Skeletal muscle cell (primary cell): ENCODE measurements around the gene OPCML.

Experiments used
- DNase-seq: peaks from one replicate; pipeline ENCODE4 v3.0.0-alpha.2; 2010; ENCODE audit warnings: low read depth
- H3K4me3 ChIP-seq: 2 replicates; pipeline ENCODE4 v1.5.1; 2011; ENCODE audit warnings: low read depth, mild to moderate bottlenecking, control low read depth, low read length, moderate library complexity

The OPCML gene

DNA sequence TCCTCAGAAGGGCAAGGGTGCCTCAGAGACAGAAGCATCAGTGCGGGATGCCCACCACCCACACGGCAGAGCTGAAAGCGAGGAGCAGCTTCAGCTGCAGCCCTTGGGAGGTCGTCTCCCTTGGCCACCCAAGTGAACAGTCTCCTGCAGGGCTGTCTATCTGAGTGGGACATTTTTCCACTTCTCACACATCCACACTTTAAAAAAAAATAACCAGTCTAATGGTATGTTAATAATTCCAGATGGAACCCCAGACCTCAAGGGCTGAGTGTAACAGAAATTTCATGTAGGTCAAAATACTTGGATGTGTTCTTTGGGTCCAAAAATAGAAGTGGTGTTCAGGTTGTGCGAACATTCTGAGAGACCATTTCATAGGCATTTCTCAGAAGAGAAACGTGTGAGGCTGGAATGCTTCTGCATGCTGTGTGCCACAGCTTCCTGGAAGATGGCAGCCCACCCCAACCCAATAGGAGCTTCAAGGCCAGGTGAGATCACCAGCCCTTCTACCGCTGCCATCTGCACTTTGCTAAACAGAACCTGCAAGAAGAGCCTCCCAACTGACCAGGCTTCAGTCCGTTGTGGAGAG, 623.2 kb downstream of the OPCML start:
- DNase-seq, result no peak
- H3K4me3 ChIP-seq, result no peak overlapping the region

DNA sequence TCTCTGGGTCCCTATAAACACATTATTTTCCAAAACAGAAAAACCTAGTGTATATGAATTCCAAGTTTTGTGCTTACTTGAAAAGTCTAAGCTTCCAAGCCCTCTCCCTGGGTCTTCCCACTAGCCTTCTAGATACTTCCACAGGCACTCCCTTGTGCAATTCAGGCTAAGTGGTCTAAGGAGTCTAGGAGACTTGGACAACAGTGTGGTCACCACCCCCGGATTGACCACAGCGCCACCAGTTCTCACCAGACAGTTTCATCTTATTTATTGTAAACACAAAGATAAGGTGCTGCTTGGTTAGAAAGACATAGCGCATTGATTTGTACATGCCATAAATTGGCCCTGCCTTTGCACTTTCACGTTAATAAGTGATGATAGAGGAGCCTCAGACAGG, 623.9 kb downstream of the OPCML start:
- no peak overlapping the region for H3K4me3 ChIP-seq
- no peak for DNase-seq

DNA sequence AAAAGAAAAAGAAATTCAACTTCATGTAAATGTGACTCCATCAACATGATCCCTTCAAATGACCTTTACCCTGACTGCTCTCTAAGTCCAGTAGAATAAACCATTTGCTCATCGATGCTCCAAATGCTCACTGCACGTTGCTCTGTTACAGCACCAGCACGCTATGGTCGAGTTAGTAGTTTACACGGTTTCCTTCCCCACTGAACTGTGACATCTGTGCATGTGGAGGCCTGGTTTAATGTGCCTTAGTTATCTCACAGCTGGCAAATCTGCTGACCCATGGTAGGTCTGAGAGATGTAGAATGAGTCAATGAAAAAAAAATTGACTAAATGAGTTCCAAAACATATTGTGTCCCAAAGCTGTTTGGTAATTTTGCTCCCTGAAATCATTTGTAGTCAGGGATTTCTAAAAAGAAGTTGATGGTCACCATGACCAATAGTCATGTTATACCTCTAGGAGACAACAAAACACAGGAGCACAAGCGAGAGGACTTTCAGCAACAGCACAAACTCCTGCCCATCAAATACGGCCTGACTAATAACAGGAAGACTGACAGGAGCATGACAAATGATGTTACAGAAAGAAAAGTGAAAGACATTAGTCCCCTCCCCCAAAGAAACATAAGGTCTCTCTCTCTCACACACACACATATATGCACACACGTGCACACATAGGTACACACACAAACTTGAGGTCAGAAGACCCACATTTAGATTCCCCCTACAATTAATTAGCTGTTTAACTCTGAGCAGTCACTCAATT, 624.5 kb downstream of the OPCML start:
- DNase-seq, result no peak
- no peak overlapping the region for H3K4me3 ChIP-seq

DNA sequence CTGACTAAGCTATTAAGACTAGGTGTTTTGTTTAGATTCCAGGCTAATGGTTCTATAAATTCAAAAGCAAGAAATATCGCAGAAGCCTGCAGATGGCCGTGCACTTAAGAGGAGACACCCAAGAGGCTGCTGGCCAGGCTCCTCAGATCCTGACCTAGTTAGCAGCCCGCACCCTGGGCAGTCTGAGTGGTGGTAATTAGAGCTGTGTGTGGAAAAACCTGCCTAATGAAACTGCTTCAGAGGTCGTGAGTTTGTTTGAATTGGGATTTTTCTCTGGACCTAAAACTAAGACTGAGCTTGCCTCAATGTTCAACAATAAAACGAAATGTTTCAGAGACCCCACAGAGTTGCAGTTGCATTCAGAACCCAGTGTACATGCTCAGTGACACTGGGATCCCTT, 627.7 kb downstream of the OPCML start:
- DNase-seq, result no peak
- no peak overlapping the region for H3K4me3 ChIP-seq

DNA sequence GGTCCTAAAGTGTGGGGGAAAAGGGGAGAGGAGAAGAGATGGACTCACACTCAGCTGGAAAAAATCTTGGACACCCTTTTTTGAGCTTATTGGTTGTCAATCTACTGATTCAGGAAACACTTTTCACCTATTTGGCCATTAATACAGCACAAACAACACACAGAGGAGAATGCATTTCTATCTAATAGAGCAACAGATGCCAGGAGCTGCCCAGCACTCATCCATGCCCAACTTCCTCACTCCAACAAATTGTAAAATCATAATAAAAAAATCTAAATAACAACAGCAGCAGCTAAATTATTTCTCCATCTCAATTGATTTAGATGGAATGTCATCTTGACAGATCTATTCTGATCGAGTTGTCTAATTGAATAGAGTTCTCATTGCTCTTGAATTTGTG, 628.2 kb downstream of the OPCML start:
- no peak overlapping the region for H3K4me3 ChIP-seq
- DNase-seq, result no peak

DNA sequence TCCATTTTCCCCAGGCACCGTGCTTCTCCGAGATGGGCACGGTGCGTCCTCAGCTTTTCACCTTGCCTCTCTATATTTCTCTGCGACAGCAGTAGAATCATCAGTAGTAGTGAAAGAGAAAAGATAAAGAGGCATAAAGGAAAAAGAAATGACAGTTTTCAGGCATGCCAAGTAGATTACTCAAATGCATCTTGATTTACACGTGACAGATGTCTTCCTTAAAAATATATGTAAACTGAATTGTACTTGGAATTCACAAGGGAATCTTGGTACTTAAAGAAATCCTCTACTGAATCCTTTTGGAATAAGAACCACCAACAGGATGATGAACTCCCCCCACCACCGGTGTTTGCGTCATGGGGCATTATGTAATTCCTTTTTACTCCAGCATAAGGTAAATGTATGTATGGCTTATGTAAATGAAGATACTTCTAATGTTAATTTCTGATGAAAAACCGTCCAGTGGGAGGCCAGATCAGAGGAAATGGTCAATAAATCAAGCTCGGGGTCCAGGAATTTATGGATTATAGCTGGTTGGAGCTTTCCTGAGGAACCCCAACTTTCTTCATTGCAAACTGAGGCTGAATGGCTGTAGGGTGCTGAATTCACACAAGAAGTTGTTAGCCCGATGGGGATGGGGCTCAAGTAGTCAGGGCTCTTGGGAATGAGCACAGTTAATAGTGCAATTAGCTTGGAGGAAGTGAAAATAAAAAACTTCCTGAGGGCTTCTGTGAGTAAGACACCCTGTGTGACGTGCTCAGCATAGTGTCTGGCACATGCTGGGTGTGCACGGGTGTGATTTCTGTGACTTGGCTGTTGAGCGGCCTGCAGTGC, 630.4 kb downstream of the OPCML start:
- H3K4me3 ChIP-seq, result no peak overlapping the region
- DNase-seq, result no peak

DNA sequence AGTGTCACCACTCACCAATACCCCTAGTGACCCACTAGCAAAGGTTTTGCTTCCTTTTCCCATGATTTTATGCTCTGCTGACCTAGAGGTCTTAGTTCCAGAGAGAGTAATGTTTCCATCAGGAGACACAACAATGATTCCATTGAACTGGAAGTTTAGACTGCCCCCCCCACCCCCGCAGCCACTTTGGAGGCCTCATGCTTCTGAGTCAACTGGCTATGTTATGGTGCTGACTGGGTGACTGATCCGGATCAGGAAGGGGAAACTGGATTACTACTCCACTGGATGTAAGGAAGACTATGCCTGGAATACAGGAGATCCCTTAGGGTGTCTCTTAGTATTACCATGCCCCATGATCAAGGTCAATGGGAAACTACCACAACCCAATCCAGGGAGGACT, 633.6 kb downstream of the OPCML start:
- no peak for DNase-seq
- H3K4me3 ChIP-seq, result no peak overlapping the region

DNA sequence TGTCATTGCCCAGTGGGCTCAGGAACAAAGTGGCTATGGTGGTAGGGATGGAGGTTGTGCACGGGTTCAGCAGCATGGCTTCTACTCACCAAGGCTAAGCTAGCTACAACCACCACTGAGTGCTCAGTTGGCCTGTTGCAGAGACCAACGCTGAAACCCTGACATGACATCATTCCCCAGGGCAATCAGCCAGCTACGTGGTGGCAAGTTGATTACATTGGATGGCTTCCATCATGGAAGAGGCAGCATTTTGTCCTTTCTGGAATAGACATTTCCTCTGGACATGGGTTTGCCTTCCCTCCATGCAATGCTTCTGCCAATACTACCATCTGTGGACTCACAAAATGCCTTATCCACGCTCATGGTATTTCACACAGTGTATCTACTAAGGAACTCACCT, 634.3 kb downstream of the OPCML start:
- peak; percentile 52 for DNase-seq

DNA sequence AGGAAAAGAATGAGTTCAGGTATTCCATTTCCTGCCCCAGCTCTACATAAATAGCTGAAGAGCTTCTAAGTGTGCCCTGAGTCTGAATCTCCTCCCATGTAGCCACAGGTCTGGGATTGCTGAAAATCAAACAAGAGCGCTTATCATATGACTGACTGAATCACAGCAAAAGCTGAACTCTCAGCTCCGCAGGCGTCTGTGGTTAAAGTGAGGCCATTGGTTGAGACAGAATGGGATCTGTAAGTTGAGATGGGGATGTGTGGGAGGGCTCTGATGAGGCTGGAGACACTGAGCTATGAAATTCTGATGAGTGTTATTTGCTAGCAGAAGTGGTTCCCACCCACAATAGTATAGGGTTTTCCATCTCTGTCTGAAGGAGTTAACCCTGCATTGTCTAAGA, 637.0 kb downstream of the OPCML start:
- DNase-seq, result peak; percentile 56
- no peak overlapping the region for H3K4me3 ChIP-seq

More for the DNA sequence above, 634.3 kb downstream of the OPCML start:
- no peak overlapping the region for H3K4me3 ChIP-seq

DNA sequence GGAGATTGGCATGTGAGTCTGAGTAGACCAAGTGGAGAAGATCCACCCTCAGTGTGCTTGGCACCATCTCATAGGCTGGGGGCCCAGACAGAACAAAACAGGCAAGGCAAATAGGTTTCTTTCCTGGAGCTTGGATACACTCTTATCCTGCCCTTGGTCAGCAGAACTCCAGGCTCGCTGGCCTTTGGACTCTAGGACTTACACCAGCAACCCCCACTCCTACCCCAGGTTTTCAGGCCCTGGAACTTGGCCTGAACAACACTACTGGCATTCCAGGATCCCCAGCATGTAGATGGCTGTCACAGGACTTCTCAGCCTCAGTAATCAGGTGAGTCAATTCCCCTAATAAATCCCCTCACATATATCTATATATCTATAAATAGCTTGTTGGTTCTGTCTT, 637.7 kb downstream of the OPCML start:
- no peak overlapping the region for H3K4me3 ChIP-seq
- no peak for DNase-seq

DNA sequence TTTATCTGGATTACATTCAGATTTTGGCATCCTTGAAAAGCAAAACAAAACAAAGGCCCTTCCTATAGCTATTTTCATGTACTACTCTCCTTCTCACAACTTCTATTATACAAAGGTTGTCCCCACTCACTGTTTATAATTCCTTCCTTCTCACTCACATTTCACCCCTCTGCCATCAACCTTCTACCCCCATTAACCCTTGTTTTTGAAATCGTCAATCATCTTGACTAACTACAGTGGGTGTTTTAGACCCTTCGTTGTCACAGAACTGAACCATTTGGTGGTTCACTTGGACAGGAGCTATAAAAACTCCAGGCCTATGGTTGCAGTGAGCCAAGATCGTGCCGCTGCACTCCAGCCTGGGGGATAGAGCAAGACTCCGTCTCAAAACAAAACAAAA, 639.4 kb downstream of the OPCML start:
- DNase-seq, result no peak

DNA sequence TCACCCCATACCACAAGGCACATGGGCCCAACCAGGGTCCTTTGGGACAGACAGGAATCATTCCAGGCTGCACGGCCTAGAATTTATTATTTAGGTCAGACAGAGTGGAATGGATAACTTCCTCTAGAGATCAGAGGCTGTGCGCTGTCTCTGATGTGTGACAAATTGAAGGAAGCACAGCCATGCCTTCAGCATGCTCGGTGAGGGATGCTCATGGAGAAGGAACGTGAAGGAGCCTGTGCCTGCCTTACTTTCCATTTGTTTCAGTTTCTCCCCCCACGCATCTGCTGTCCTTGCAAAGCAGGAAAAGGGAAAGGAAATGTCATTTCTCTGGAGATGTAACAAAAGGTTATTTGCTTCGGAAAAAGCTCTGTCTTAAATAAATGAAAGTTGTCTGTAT, 644.1 kb downstream of the OPCML start:
- DNase-seq, result no peak
- H3K4me3 ChIP-seq, result no peak overlapping the region

More for the DNA sequence above, 639.4 kb downstream of the OPCML start:
- no peak overlapping the region for H3K4me3 ChIP-seq

DNA sequence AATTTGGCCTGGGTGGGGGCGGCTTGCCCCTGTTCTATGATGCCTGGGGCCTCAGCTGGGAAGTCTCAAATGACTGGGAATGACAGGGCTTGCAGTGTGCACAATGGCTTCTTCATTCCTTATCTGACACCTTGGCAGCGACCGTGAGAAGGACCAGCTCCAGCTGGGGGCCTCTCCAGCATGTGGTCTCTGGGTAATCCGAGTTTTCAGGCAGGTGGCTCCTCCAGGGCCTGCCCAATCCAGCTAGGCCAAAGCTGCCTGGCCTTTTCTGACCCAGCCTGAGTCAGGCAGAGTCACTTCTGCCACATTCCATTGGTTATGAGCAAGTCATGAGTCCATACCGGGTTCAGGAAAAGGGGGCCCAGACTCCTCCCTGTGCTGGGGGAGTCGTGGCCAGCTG, 646.0 kb downstream of the OPCML start:
- peak; percentile 38 for DNase-seq
- H3K4me3 ChIP-seq, result no peak overlapping the region

DNA sequence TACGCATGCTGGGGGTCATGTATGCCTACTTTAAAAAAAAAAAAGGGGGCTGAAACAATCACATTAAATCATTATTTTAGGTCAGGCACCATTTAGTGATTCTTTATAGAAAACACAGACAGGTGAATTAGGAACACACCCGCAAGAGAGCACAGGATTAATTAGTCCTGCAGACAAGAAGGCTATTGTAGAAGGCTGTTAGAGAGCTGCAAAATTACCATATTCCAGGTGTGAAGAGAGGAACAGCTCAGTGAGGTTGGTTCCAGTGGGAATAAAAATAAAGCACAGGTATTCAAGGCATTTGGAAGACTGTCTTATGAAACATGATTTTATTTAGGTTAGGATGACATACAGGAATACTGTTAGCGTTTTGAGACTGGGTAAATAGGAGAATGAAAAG, 649.1 kb downstream of the OPCML start:
- no peak for DNase-seq
- no peak overlapping the region for H3K4me3 ChIP-seq

DNA sequence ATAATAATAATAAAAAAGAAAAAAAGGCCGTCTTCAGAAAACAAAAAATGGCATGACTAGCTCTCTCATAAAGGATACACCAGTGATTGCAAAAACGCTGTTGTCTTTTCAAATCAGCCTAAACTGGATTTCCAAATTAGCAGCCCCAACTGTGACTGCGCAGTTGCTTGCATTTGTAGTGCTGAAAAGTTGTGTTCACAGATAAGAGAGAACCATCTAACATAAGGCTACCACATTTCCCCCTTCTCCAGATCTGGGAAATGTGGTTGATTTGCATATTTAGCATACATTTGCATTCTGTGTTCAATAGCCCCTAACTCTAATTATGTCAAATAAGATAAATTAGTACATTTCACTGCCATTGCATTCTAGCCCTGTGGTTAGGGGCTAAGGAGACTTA, 650.7 kb downstream of the OPCML start:
- no peak overlapping the region for H3K4me3 ChIP-seq
- no peak for DNase-seq

DNA sequence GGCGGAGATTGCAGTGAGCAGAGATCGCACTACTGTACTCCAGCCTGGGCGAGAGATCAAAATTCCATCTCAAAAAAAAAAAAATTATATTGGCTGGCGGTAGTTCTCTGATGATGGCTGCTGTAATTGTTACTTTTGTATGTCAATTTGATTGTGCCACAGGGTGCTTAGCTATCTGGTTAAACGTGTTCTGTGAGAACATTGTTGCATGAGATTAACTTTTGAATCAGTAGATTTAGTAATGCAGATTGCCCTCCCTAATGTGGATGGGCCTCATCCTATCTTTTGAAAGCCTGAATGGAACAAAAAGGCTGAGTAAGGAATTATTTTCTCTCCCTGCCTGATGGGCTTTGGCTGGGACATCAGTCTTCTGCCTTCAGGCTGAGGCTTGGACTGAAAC, 654.2 kb downstream of the OPCML start:
- DNase-seq, result no peak
- no peak overlapping the region for H3K4me3 ChIP-seq

DNA sequence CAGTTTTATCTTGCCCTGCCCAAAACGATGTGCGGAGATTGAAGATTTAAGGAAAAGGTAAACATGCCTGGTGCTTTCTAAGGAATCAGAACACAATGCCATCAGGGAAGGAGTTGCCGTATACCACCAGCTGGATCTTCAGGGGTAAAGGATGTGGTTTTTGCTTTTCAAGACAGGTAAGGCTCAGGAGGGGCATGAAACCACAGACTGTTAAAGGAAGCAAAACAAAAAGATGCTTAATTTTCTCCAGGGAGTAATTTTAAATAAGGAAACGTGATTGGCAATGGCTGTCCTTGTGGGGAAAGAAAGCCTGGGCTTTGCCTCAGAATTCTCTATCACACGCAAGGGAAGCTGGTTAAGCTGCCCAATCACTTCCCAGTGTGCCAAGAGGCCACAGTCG, 655.6 kb downstream of the OPCML start:
- H3K4me3 ChIP-seq, result no peak overlapping the region
- no peak for DNase-seq

DNA sequence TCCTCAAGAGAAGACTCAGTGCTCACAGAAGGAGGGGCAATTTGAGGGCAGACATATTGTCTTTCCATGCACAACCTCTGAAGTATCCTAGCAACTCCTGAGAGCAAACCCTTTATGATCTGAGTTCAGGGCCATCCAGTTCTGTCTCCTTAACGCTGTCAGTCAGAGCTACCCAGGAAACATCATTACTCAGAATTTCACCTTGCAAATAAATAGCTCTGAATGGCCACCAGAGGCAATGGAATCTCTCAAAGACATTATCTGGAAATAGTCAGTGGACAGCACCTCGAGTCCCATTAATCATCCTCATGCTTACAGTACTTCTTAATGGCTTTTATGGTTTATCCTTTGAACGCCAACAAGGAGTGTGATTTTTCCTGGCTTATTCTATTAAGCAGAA, 656.1 kb downstream of the OPCML start:
- no peak for DNase-seq
- no peak overlapping the region for H3K4me3 ChIP-seq

DNA sequence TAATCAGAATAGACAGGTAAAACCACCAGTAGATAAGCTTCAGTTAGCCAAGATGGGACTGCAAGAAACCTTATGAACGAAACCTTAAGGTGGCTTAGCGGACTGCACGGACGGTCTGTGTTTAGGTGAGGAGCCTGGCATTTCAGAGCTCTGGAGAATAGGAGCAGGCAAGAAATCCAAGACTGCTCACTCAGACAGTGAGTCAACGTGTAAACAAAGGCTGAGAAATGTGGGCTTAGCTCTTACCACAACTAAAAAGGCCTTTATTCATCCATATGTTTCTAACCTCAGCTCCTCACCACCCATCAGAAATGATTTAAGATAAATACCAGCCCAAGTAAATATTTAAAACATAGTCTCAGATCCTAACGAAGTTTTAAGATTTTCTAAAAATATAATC, 657.7 kb downstream of the OPCML start:
- DNase-seq, result peak; percentile 52
- H3K4me3 ChIP-seq, result no peak overlapping the region

DNA sequence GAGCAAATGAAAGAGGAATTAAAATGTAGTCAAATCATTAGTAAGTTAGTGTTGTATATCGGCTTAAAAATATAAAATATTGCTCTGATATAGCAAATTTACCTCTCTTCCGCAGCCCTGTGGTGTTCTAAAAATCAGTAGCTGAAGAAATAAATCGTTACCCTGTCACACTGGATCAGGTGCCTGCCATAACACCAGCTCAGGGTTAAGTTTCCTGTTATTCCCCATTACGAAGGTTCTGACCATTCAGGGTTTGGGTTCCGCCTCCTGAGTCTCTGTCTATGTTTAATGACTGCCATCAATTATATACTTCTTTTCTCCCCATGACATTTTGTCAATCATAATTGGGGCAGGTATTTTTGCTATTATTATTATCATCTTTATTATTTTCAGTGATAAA, 658.5 kb downstream of the OPCML start:
- H3K4me3 ChIP-seq, result no peak overlapping the region
- no peak for DNase-seq

DNA sequence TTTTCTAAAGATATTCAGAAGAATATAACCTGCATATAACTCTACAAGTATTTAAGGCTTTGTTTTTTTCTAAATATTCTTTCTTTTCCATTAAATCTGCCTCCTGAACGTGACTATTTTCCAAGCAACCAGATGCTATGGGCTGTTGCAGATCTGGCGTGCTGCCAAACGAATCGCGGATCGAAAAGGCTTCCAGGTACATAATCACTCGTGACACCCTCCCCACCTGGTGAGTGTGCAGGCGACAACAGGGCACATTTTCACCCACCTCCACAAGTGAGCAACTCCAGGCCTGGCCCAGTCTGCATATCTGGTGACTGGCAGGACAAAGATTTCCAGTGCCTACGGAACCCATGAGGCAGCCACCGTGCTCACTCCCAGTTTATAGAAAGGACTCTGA, 660.1 kb downstream of the OPCML start:
- DNase-seq, result no peak
- H3K4me3 ChIP-seq, result no peak overlapping the region
